ENCODE data around the gene PPP1R16B. TPM values are rescaled to one million over a fixed set of nuclear protein-coding genes. Genes with fewer than 3 reads are reported as not detected.
A peak's percentile ranks its signal among the peaks of the same experiment; 100 is the strongest.

Gene PPP1R16B
- total and polyA plus RNA-seq, 10 of the 15 experiments (the other 5 are each of a cell fraction or from before 2014, with no cell fraction given) = 13.4 to 90.2 (median 66.7) TPM

DNA sequence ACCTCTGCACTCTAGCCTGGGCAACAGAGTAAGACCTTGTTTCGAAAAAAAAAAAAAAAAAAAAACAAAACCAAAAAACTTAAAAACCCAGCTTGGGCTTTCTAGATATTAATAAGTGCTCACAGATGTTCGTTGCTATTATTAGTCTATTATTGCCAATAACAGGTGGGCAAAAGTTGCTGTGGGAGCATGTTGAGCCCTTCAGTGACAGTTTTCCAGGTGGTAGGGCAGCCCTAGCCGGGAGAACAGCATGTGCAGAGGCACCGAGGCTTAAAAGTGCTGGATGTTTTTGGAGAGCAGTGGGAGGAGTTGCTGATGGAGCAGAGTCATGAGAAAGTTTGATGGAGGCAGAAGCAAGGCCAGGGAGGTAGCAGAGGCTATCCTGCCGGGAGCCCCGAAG is 4.4 kb downstream of the PPP1R16B start (continued):
- TF ChIP-seq, protein P1, sequence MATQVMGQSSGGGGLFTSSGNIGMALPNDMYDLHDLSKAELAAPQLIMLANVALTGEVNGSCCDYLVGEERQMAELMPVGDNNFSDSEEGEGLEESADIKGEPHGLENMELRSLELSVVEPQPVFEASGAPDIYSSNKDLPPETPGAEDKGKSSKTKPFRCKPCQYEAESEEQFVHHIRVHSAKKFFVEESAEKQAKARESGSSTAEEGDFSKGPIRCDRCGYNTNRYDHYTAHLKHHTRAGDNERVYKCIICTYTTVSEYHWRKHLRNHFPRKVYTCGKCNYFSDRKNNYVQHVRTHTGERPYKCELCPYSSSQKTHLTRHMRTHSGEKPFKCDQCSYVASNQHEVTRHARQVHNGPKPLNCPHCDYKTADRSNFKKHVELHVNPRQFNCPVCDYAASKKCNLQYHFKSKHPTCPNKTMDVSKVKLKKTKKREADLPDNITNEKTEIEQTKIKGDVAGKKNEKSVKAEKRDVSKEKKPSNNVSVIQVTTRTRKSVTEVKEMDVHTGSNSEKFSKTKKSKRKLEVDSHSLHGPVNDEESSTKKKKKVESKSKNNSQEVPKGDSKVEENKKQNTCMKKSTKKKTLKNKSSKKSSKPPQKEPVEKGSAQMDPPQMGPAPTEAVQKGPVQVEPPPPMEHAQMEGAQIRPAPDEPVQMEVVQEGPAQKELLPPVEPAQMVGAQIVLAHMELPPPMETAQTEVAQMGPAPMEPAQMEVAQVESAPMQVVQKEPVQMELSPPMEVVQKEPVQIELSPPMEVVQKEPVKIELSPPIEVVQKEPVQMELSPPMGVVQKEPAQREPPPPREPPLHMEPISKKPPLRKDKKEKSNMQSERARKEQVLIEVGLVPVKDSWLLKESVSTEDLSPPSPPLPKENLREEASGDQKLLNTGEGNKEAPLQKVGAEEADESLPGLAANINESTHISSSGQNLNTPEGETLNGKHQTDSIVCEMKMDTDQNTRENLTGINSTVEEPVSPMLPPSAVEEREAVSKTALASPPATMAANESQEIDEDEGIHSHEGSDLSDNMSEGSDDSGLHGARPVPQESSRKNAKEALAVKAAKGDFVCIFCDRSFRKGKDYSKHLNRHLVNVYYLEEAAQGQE (IDR thresholded peaks at IDR 0.05; ENCODE audit: low read depth, low read length) = no peak

DNA sequence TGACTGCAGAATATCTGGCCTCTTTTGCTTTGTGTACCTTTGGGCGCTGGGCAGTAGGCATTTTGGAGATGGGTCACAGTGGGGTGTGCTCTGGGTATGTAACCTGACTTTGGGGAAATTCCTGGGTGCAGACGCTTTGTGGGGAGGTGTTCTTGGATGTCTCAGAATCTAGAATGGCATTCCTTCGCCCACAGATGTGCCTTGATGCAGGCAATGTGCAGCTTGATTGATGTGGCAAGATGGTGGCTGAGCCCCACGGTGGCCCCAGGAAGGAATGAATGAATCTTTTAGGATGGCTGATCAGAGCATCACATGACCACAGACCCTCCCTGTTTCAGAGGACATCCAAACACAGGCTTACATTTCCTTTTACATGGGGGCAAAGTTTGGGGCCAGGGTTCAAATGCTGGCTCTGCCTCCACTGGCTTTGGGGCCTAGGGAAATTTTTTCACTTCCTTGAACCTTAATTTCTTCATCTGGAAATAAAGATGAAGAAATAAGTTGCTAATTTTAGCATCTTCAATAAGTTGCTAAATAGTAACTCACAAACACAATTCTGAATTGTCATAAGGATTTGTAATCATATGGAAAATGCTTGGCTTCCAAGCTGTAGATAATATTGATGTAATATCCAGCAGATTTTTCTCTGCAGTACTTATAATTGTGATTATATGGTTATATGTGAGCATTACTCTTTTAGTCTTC is 5.6 kb downstream of the PPP1R16B start:
- peaks cover 96% of the 10 kb centered on the region for H3K79me2 ChIP-seq (ENCODE audit: control insufficient read depth, insufficient read depth, low read length)
- BruUV-seq (replicated peaks) = no TSS peak
- ATAC-seq (no peak), DNase-seq (ENCODE audit: low read depth, low spot score) (no peak), FAIRE-seq (no peak)
- H2AFZ ChIP-seq (ENCODE audit: control insufficient read depth, low read depth, low read length) = no peak overlapping the region
- H3K27me3 ChIP-seq (replicated peaks in 1 of 2; ENCODE audit: control insufficient read depth in 2 of 2, insufficient read depth in 2 of 2, low read length in 1 of 2) = no peaks in the 10 kb centered on the region
- CTCF ChIA-PET = interaction anchor here (1.0 to 3.7 kb wide), 5 partner anchors 11 to 106 kb away, joined by 4 to 17 read pairs (median 5); no protein-coding TSS in a partner anchor
- peak overlapping the region; percentile 10; the same call in 1 of the 2 replicates for H3K9ac ChIP-seq (ENCODE audit: control insufficient read depth, insufficient read depth, low read length)
- intact Hi-C loops (cut with micrococcal nuclease; ENCODE audit: unreplicated experiment) (no loop called here), in situ Hi-C loops (cut with MboI) (no loop called here)
- POLR2A ChIA-PET = interaction anchor here (1.0 to 1.4 kb wide), 2 partner anchors 26 to 63 kb away, joined by 4 to 8 read pairs; no protein-coding TSS in a partner anchor
- H3K9me3 ChIP-seq (replicated peaks; ENCODE audit: control insufficient read depth, insufficient read depth, low read length) = no peaks in the 10 kb centered on the region
- WGBS (ENCODE audit: insufficient coverage, insufficient replicate concordance, low lambda C conversion rate, missing lambda C conversion rate) = 30% methylated on average over 4 of the region's 4 CpGs
- RAD21 ChIA-PET (ENCODE audit: unreplicated experiment) = interaction anchor here (0.9 to 6.7 kb wide), 8 partner anchors 23 to 82 kb away, joined by 3 to 108 read pairs (median 6); no protein-coding TSS in a partner anchor
- peaks cover 0 to 4% of the 10 kb centered on the region in 2 experiments for H3K36me3 ChIP-seq (ENCODE audit: control insufficient read depth in 2 of 2, insufficient read depth in 2 of 2, low read length in 1 of 2)
- H4K20me1 ChIP-seq (ENCODE audit: control insufficient read depth, insufficient read depth) = peaks cover 3% of the 10 kb centered on the region; the same call in 1 of the 2 replicates
- peak overlapping the region; percentile 84 for H3K27ac ChIP-seq (ENCODE audit: control insufficient read depth, insufficient read depth)
- TF ChIP-seq, protein P2, sequence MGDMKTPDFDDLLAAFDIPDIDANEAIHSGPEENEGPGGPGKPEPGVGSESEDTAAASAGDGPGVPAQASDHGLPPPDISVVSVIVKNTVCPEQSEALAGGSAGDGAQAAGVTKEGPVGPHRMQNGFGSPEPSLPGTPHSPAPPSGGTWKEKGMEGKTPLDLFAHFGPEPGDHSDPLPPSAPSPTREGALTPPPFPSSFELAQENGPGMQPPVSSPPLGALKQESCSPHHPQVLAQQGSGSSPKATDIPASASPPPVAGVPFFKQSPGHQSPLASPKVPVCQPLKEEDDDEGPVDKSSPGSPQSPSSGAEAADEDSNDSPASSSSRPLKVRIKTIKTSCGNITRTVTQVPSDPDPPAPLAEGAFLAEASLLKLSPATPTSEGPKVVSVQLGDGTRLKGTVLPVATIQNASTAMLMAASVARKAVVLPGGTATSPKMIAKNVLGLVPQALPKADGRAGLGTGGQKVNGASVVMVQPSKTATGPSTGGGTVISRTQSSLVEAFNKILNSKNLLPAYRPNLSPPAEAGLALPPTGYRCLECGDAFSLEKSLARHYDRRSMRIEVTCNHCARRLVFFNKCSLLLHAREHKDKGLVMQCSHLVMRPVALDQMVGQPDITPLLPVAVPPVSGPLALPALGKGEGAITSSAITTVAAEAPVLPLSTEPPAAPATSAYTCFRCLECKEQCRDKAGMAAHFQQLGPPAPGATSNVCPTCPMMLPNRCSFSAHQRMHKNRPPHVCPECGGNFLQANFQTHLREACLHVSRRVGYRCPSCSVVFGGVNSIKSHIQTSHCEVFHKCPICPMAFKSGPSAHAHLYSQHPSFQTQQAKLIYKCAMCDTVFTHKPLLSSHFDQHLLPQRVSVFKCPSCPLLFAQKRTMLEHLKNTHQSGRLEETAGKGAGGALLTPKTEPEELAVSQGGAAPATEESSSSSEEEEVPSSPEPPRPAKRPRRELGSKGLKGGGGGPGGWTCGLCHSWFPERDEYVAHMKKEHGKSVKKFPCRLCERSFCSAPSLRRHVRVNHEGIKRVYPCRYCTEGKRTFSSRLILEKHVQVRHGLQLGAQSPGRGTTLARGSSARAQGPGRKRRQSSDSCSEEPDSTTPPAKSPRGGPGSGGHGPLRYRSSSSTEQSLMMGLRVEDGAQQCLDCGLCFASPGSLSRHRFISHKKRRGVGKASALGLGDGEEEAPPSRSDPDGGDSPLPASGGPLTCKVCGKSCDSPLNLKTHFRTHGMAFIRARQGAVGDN (IDR thresholded peaks at IDR 0.05) = no peak
- TF ChIP-seq, protein P3, sequence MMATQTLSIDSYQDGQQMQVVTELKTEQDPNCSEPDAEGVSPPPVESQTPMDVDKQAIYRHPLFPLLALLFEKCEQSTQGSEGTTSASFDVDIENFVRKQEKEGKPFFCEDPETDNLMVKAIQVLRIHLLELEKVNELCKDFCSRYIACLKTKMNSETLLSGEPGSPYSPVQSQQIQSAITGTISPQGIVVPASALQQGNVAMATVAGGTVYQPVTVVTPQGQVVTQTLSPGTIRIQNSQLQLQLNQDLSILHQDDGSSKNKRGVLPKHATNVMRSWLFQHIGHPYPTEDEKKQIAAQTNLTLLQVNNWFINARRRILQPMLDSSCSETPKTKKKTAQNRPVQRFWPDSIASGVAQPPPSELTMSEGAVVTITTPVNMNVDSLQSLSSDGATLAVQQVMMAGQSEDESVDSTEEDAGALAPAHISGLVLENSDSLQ (IDR thresholded peaks at IDR 0.05) = peak; percentile 50
- peak; percentile 64; the same call in 1 of the 2 replicates for TF ChIP-seq ZNF24 (IDR thresholded peaks at IDR 0.05)
- TF ChIP-seq NFXL1 (IDR thresholded peaks at IDR 0.05; ENCODE audit: borderline replicate concordance) = no peak
- TF ChIP-seq, protein P4, sequence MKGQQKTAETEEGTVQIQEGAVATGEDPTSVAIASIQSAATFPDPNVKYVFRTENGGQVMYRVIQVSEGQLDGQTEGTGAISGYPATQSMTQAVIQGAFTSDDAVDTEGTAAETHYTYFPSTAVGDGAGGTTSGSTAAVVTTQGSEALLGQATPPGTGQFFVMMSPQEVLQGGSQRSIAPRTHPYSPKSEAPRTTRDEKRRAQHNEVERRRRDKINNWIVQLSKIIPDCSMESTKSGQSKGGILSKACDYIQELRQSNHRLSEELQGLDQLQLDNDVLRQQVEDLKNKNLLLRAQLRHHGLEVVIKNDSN (IDR thresholded peaks at IDR 0.05; ENCODE audit: borderline replicate concordance, extremely low read length, insufficient read depth, low read depth, low read length) = peak; percentile 16
- TF ChIP-seq MXI1 (IDR thresholded peaks at IDR 0.05; ENCODE audit: low read depth, low read length) = no peak
- TF ChIP-seq TCF3 (IDR thresholded peaks at IDR 0.05; ENCODE audit: borderline replicate concordance, insufficient read depth, low read depth, low read length) = 0 out of 2 replicates have a peak, but pooled peaks have one; percentile 31
- H3K4me2 ChIP-seq (ENCODE audit: control insufficient read depth, insufficient read depth) = peak overlapping the region; percentile 87
- H3K4me3 ChIP-seq = peak overlapping the region; percentile 60
- SMC1A ChIA-PET (ENCODE audit: uncharacterized antibody, unreplicated experiment) = interaction anchor here (1.0 to 11.1 kb wide), 7 partner anchors 15 to 81 kb away, joined by 3 to 187 read pairs (median 20); no protein-coding TSS in a partner anchor
- H3K4me1 ChIP-seq (ENCODE audit: control insufficient read depth, insufficient read depth, low read length) = peaks cover 56% of the 10 kb centered on the region

Measured in GM12878 (cell line).